CD4-positive, alpha-beta memory T cell (primary cell): ENCODE data around the gene C1orf159. TPM values are rescaled to one million over a fixed set of nuclear protein-coding genes. Genes with fewer than 3 reads are reported as not detected.

Experiments used
- CTCF ChIA-PET: fragments of 350-600 bp; sonication (Branson Sonifier 250); formaldehyde crosslinking; loops from one replicate; lab custom pipeline; 2021; ENCODE audit warnings: inconsistent platforms; ENCODE audit not compliant: partially characterized antibody; lab: Charles Lee
- POLR2A ChIA-PET: fragments of 350-600 bp; sonication (Branson Sonifier 250); formaldehyde crosslinking; loops from one replicate; lab custom pipeline; 2021; ENCODE audit not compliant: partially characterized antibody; lab: Charles Lee
- DNase-seq, 5 donors: peaks; one replicate each; pipeline versions ENCODE4 v3.0.0 to v3.0.0-alpha.2; 2020 to 2022; ENCODE audit warnings: mixed read lengths in 1 of 5
- H3K27ac ChIP-seq: one replicate; pipeline ENCODE4 v1.7.0; 2013; ENCODE audit warnings: low read depth, low read length
- H3K27me3 ChIP-seq: 2 replicates; pipeline ENCODE4 v1.7.0; 2013; ENCODE audit warnings: mild to moderate bottlenecking, low read length, moderate library complexity; ENCODE audit not compliant: insufficient read depth
- H3K36me3 ChIP-seq: 2 replicates; pipeline ENCODE4 v1.7.0; 2013; ENCODE audit warnings: mild to moderate bottlenecking, low read length, moderate library complexity; ENCODE audit not compliant: insufficient read depth
- H3K4me1 ChIP-seq: 2 replicates; pipeline ENCODE4 v1.7.0; 2013; ENCODE audit warnings: mild to moderate bottlenecking, low read length, moderate library complexity; ENCODE audit not compliant: insufficient read depth
- H3K4me3 ChIP-seq, 2 donors: one replicate each; pipeline ENCODE4 v1.7.0; 2013; ENCODE audit warnings: low read length in 2 of 2, mild to moderate bottlenecking in 1 of 2
- H3K9me3 ChIP-seq, 2 donors: one replicate each; pipeline ENCODE4 v1.7.0; 2013; ENCODE audit warnings: low read length in 2 of 2, control low read depth in 1 of 2; ENCODE audit not compliant: control insufficient read depth in 1 of 2
- H3K27ac Mint-ChIP-seq, 7 donors: one replicate each; pipeline ENCODE4 v1.8.0; 2020 to 2021; ENCODE audit warnings: mixed read lengths in 7 of 7, mild to moderate bottlenecking in 6 of 7, inconsistent platforms in 3 of 7, moderate library complexity in 3 of 7
- H3K27me3 Mint-ChIP-seq, 2 donors: one replicate each; pipeline ENCODE4 v1.8.0; 2020 to 2021; ENCODE audit warnings: mixed read lengths in 2 of 2
- H3K36me3 Mint-ChIP-seq, 2 donors: one replicate each; pipeline ENCODE4 v1.8.0; 2020 to 2021; ENCODE audit warnings: mixed read lengths in 2 of 2, inconsistent platforms in 1 of 2, mild to moderate bottlenecking in 1 of 2
- H3K4me1 Mint-ChIP-seq, 4 donors: one replicate each; pipeline ENCODE4 v1.8.0; 2020 to 2021; ENCODE audit warnings: mixed read lengths in 4 of 4, mild to moderate bottlenecking in 1 of 4
- H3K4me3 Mint-ChIP-seq, 8 donors: one replicate each; pipeline ENCODE4 v1.8.0; 2020 to 2021; ENCODE audit warnings: mixed read lengths in 8 of 8, mild to moderate bottlenecking in 7 of 8, moderate library complexity in 6 of 8, inconsistent platforms in 3 of 8
- H3K9me3 Mint-ChIP-seq, 8 donors: one replicate each; pipeline ENCODE4 v1.8.0; 2020 to 2021; ENCODE audit warnings: mixed read lengths in 8 of 8, mild to moderate bottlenecking in 5 of 8, inconsistent platforms in 3 of 8, moderate library complexity in 1 of 8
- intact Hi-C: fragments of 100-400 bp; cut with micrococcal nuclease; formaldehyde crosslinking; loops from one replicate; pipeline ENCODE4 v1.15.1; 2023
- polyA plus RNA-seq, 2 donors: library from polyadenylated mRNA; unstranded; fragments of 300-500 nt; fragmentation: Illumina TruSeq; gene quantifications; one replicate each; pipeline ENCODE4 v1.2.3, GENCODE V29; 2021
- total RNA-seq, 2 experiments: library from RNA; stranded (reverse); gene quantifications; one replicate each; pipeline ENCODE4 v1.2.3, GENCODE V29; 2021

C1orf159 gene
- total and polyA plus RNA-seq, 4 experiments from 2014 or later, result 3.8 to 15.1 (median 11.5) TPM

DNA sequence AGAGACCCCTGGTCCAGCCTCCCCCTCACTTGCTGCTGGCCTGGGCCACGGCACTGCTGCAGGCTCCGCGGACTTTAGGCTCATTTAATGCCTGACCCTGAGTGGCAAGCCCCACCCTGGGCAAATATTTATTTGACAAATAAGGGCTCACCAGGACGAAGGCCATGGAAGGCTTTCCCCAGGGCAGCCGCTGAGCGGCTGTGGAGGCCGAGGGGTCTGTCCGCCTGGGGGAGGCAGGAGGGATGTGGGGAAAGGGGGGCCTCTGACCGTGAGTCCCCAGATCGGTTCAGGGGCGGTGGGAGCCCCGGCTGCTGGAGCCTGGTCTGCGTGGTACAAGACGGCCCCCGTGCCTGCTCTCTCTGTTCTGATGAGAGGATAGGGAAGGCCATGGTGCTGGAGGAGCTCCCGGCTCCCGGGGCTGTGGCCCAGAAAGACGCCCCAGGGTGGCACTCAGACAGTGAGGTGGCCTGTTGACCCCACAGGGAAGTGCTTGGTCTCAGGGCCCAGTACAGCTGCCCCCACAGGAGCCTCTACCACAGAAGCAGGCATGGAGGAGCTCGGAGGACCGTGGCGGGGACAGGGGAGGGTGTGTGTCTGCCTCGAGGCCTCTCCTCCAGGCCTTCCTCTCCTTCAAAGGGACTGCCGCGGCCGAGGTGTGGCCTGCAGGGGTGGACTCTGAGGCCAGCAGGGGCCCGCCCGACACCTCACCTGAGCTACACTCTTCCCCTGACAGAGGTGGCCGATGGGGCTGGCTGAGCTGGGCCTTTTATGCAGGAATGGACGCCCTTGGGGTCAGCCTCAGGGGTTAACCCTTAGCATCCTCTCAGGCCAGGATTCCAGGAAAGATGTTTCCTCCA lies 9.1 kb upstream of the C1orf159 start:
- Histone ChIP-seq H3K27ac (no peak overlapping the region), H3K4me3 (no peak overlapping the region), H3K36me3 (no peaks in the 10 kb centered on the region), H3K9me3 (no peaks in the 10 kb centered on the region), H3K4me1 (peaks cover 6% of the 10 kb centered on the region), H3K27me3 (no peaks in the 10 kb centered on the region)
- no peaks in the 10 kb centered on the region for H3K27me3 Mint-ChIP-seq
- ChIA-PET POLR2A (no interaction called here), CTCF (interaction anchor here (6.4 kb wide), 1 partner anchor 166 kb away, joined by 57 read pairs; no protein-coding TSS in a partner anchor)
- no peaks in the 10 kb centered on the region for H3K36me3 Mint-ChIP-seq
- H3K4me1 Mint-ChIP-seq, result peaks cover 3 to 6% (median 6%) of the 10 kb centered on the region in 4 donors
- peak overlapping the region in 1 of 7 donors; percentile 57 for H3K27ac Mint-ChIP-seq
- H3K9me3 Mint-ChIP-seq, result no peaks in the 10 kb centered on the region
- intact Hi-C loops, result no loop called here
- no peak overlapping the region for H3K4me3 Mint-ChIP-seq
- no peak for DNase-seq

DNA sequence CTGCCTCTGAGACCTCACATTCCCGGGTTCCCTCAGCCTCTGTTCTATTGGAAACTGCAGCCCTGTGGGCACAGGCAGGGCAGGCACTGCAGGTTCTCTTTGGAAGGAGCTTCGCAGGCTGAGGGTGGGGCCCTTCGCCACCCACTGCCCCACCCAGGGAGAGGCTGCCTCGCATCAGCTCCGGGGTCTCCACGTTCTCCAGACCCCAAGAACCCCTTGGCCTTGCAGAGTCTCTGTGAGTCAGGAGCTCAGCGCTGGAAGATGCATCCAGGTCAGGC lies 8.6 kb upstream of the C1orf159 start:
- no peaks in the 10 kb centered on the region for H3K9me3 Mint-ChIP-seq
- H3K4me1 Mint-ChIP-seq, result peaks cover 3 to 6% (median 6%) of the 10 kb centered on the region in 4 donors
- H3K36me3 Mint-ChIP-seq, result no peaks in the 10 kb centered on the region
- CTCF ChIA-PET, result interaction anchor here (6.4 kb wide), 1 partner anchor 167 kb away, joined by 57 read pairs; no protein-coding TSS in a partner anchor
- H3K36me3 ChIP-seq, result no peaks in the 10 kb centered on the region
- H3K27ac Mint-ChIP-seq, result no peak overlapping the region
- no peak for DNase-seq
- H3K4me3 Mint-ChIP-seq, result peak overlapping the region in 1 of 8 donors; percentile 18
- POLR2A ChIA-PET, result no interaction called here
- H3K4me3 ChIP-seq, result no peak overlapping the region
- no peaks in the 10 kb centered on the region for H3K9me3 ChIP-seq
- intact Hi-C loops, result no loop called here
- H3K4me1 ChIP-seq, result peaks cover 6% of the 10 kb centered on the region
- H3K27ac ChIP-seq, result no peak overlapping the region
- H3K27me3 ChIP-seq, result no peaks in the 10 kb centered on the region
- H3K27me3 Mint-ChIP-seq, result no peaks in the 10 kb centered on the region

DNA sequence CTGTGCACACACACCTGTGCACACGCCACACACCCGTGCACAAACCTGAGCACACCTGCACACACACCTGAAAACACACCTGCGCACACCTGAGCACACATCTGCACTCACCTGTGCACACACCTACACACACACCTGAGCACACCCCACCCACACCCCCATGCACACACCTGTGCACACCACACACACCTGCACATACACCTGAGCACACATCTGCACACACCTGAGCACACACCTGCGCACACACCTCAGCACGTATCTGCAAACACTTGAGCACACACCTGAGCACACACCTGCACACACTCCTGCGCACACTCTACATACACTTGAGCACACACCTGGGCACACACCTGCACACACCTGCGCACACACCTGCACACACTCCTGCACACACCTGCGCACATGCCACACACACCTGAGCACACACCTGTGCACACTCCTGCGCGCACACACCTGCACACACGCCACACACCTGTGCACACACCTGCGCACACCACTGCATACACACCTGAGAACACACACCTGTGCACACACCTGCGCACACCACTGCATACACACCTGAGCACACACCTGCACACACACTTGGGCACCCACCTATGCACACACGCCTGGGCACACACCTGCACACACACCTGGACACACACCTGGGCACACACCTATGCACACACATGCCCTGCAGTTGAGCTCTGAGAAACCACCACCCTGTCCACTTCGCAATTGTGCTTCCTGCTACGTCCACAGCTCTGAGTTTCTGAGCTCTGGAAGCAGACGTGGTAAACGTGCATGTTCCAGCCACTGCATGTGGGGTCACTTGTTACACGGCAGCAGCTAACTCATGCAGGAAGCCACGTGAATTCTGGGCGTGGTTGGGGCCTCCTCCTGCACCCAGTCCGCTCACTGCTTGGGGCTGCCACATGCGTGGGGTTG lies 8.0 kb upstream of the C1orf159 start:
- no peak overlapping the region for H3K4me3 ChIP-seq
- no peaks in the 10 kb centered on the region for H3K27me3 ChIP-seq
- DNase-seq, result no peak
- H3K36me3 ChIP-seq, result no peaks in the 10 kb centered on the region
- Mint-ChIP-seq H3K27ac (peak overlapping the region in 3 of 7 donors; percentile 40 to 75 (median 59)), H3K27me3 (peaks cover 3 to 4% of the 10 kb centered on the region in 2 donors), H3K36me3 (no peaks in the 10 kb centered on the region), H3K9me3 (no peaks in the 10 kb centered on the region), H3K4me1 (peaks cover 3 to 6% (median 6%) of the 10 kb centered on the region in 4 donors), H3K4me3 (peak overlapping the region in 6 of 8 donors; percentile 15 to 61 (median 28))
- intact Hi-C loops, result no loop called here
- no peak overlapping the region for H3K27ac ChIP-seq
- H3K9me3 ChIP-seq, result no peaks in the 10 kb centered on the region
- ChIA-PET CTCF (interaction anchor here (1.2 to 6.4 kb wide), 9 partner anchors 67 to 225 kb away, joined by 3 to 57 read pairs (median 5); partner anchors contain the start of genes DVL1 and UBE2J2), POLR2A (no interaction called here)
- H3K4me1 ChIP-seq, result peaks cover 6% of the 10 kb centered on the region

DNA sequence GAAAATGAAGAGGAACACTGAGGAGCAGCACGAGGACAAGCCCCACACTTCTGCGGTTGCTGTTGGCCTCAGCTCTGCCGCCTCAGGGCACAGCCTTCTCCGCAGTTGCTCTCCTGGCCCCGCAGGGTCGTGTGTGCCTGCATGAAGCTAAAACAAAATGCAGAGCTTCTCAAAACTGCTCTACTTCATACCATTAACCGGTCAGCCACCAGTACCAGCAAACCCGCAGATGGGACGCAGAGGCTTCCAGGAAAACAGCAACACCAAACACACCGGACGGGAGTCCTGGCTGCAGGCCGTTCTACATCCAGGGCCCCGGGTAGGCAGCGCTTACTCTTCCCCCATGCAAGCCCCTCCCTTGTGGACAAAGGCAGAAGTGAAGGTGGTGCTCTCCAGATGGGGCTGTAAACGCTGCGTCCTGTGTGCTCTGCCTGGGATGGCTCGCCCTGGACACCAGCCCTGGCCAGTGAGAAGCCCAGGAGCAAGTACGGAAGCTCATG lies 7.1 kb upstream of the C1orf159 start:
- intact Hi-C loops, result loop anchor here (1.0 kb wide), 1 partner anchor 169 kb away; no protein-coding TSS in a partner anchor
- ChIA-PET CTCF (interaction anchor here (0.8 to 6.4 kb wide), 31 partner anchors 8 to 249 kb away, joined by 3 to 57 read pairs (median 5); partner anchors contain the start of genes DVL1, TNFRSF18 and UBE2J2), POLR2A (interaction anchor here (0.8 to 2.1 kb wide), 6 partner anchors 48 to 252 kb away, joined by 3 to 9 read pairs (median 4); partner anchors contain the start of gene AURKAIP1)
- Mint-ChIP-seq H3K4me3 (no peak overlapping the region), H3K4me1 (peaks cover 3 to 6% (median 6%) of the 10 kb centered on the region in 4 donors), H3K9me3 (no peaks in the 10 kb centered on the region), H3K27ac (no peak overlapping the region), H3K36me3 (no peaks in the 10 kb centered on the region), H3K27me3 (peaks cover 3 to 5% of the 10 kb centered on the region in 2 donors)
- Histone ChIP-seq H3K4me3 (no peak overlapping the region), H3K4me1 (peaks cover 6% of the 10 kb centered on the region), H3K27me3 (no peaks in the 10 kb centered on the region), H3K27ac (no peak overlapping the region), H3K36me3 (no peaks in the 10 kb centered on the region), H3K9me3 (no peaks in the 10 kb centered on the region)
- no peak for DNase-seq

DNA sequence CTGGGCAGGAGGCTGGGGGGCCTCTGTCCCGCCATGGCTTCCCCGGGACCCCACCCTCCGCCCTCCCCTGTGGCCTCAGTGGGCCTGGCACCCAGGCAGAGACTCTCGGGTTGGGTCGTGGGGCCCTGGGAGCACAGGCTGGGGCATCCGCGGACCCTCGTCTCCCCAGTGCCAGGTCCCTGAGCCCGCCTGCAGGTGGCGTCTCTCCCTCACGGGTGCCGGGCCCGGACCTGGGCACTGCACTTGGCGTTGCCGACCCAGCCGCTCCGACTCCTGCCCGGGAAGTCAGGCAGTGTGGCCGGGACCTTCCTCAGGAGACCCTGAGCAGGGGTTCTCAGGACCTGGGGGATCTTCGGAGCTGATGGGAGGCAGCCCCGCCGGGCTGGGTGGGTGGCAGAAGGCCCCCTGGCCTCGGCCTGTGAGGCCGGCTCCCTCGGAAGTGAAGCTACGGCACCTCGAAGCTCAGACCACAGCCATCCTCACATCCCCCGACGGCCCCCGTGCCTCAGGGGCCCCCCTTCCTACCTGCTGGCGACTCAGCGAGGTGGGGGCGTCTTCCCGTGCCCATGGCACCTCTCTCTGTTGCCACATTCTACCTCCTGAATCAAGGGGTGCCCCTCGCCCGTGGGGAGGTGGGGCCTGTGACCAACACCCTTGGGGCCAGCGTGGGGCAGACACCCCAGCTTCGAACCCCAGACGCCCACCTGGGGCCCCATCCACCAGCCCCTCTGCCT lies 6.4 kb upstream of the C1orf159 start:
- intact Hi-C loops, result loop anchor here (1.0 kb wide), 1 partner anchor 170 kb away; no protein-coding TSS in a partner anchor
- no peaks in the 10 kb centered on the region for H3K27me3 ChIP-seq
- POLR2A ChIA-PET, result interaction anchor here (0.8 to 2.1 kb wide), 8 partner anchors 49 to 285 kb away, joined by 3 to 9 read pairs (median 4); partner anchors contain the start of genes AURKAIP1 and MRPL20

DNA sequence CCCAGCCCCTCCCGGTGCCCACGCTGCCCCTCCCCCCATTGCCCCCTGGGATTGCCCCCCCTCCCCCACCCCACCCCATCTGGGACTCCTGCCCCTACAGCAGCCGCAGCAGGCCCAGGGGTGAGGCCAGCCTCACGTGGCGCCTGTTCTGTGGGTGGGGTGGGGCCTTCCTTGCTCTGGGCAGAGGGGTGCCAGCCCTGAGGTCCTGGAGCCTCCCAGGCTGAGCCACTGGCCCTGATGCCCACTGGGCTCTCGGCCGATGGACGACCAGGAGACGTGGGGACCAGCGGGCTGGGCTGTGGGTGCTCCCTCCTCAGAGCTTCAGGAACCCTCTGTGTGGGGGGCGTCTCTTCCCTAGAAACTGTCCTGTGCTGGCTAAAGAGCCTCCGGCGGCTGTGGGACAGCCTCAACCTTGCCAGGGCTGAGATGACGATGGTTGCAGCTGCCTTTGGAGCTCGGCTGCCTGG lies 5.8 kb upstream of the C1orf159 start:
- H3K4me3 Mint-ChIP-seq, result no peak overlapping the region

More for the DNA sequence above, 6.4 kb upstream of the C1orf159 start:
- DNase-seq, result peak; percentile 77 to 83 (median 79)
- Histone ChIP-seq H3K9me3 (no peaks in the 10 kb centered on the region), H3K27ac (no peak overlapping the region), H3K36me3 (no peaks in the 10 kb centered on the region), H3K4me1 (peaks cover 10% of the 10 kb centered on the region), H3K4me3 (no peak overlapping the region)
- CTCF ChIA-PET, result interaction anchor here (0.6 to 6.4 kb wide), 34 partner anchors 8 to 249 kb away, joined by 3 to 57 read pairs (median 5); partner anchors contain the start of genes DVL1, TNFRSF18 and UBE2J2
- H3K27ac Mint-ChIP-seq, result no peak overlapping the region
- H3K36me3 Mint-ChIP-seq, result no peaks in the 10 kb centered on the region
- H3K27me3 Mint-ChIP-seq, result peaks cover 3 to 5% of the 10 kb centered on the region in 2 donors
- peak overlapping the region in 3 of 8 donors; percentile 46 to 57 (median 49) for H3K4me3 Mint-ChIP-seq
- no peaks in the 10 kb centered on the region for H3K9me3 Mint-ChIP-seq
- peaks cover 3 to 6% (median 6%) of the 10 kb centered on the region in 4 donors for H3K4me1 Mint-ChIP-seq

More for the DNA sequence above, 5.8 kb upstream of the C1orf159 start:
- no peaks in the 10 kb centered on the region for H3K36me3 ChIP-seq
- no peak overlapping the region for H3K27ac ChIP-seq
- POLR2A ChIA-PET, result interaction anchor here (0.9 to 2.1 kb wide), 6 partner anchors 50 to 286 kb away, joined by 3 to 9 read pairs (median 4); partner anchors contain the start of genes AURKAIP1 and MRPL20
- Mint-ChIP-seq H3K4me1 (peaks cover 3 to 6% (median 6%) of the 10 kb centered on the region in 4 donors), H3K27me3 (peaks cover 3 to 5% of the 10 kb centered on the region in 2 donors), H3K27ac (no peak overlapping the region), H3K9me3 (no peaks in the 10 kb centered on the region), H3K36me3 (no peaks in the 10 kb centered on the region)
- intact Hi-C loops, result loop anchor here (1.0 kb wide), 1 partner anchor 171 kb away; no protein-coding TSS in a partner anchor
- no peak for DNase-seq
- no peaks in the 10 kb centered on the region for H3K9me3 ChIP-seq
- H3K4me1 ChIP-seq, result peaks cover 12% of the 10 kb centered on the region
- no peak overlapping the region for H3K4me3 ChIP-seq
- CTCF ChIA-PET, result interaction anchor here (0.6 to 6.4 kb wide), 21 partner anchors 8 to 250 kb away, joined by 3 to 57 read pairs (median 6); partner anchors contain the start of gene TNFRSF18
- H3K27me3 ChIP-seq, result no peaks in the 10 kb centered on the region
